ENCODE data around the gene DLL3.
"Not testable (repeated sequence)": the region's sequence is repeated elsewhere in the genome, so short reads cannot be mapped to it uniquely, and the experiment has no call there.

Gene DLL3

GRCh38 chr19:39469567-39469966 lies 29.2 kb upstream of the DLL3 start:
- DNase-seq (ENCODE audit: low spot score): no peak
- TF ChIP-seq CTCF (IDR thresholded peaks at IDR 0.05; ENCODE audit: extremely low read depth, missing control alignments): no peak

- no peak for DNase-seq (ENCODE audit: low spot score)
- no peak for TF ChIP-seq CTCF (IDR thresholded peaks at IDR 0.05; ENCODE audit: extremely low read depth, missing control alignments)
These were observed 27.9 kb upstream of the DLL3 start for GRCh38 chr19:39470724-39471339.

- no peak for DNase-seq (ENCODE audit: low spot score)
- no peak for TF ChIP-seq CTCF (IDR thresholded peaks at IDR 0.05; ENCODE audit: extremely low read depth, missing control alignments)
These were observed 26.8 kb upstream of the DLL3 start for GRCh38 chr19:39471756-39472536.

- DNase-seq (ENCODE audit: low spot score): no peak
- no peak for TF ChIP-seq CTCF (IDR thresholded peaks at IDR 0.05; ENCODE audit: extremely low read depth, missing control alignments)
These were observed 25.9 kb upstream of the DLL3 start for GRCh38 chr19:39472746-39473442.

GRCh38 chr19:39473443-39473960 lies 25.2 kb upstream of the DLL3 start:
- DNase-seq (ENCODE audit: low spot score): no peak
- TF ChIP-seq CTCF (IDR thresholded peaks at IDR 0.05; ENCODE audit: extremely low read depth, missing control alignments): no peak

GRCh38 chr19:39474139-39474620 lies 24.6 kb upstream of the DLL3 start:
- peak; percentile 78 for TF ChIP-seq CTCF (IDR thresholded peaks at IDR 0.05; ENCODE audit: extremely low read depth, missing control alignments)
- peak; percentile 70 for DNase-seq (ENCODE audit: low spot score)

GRCh38 chr19:39475748-39476147 lies 23.0 kb upstream of the DLL3 start:
- DNase-seq (ENCODE audit: low spot score): no peak
- no peak for TF ChIP-seq CTCF (IDR thresholded peaks at IDR 0.05; ENCODE audit: extremely low read depth, missing control alignments)

- not testable (repeated sequence) for DNase-seq (ENCODE audit: low spot score)
These were observed 19.4 kb upstream of the DLL3 start for GRCh38 chr19:39479319-39479801.
